Stimulated activated CD4-positive, alpha-beta T cell treated with anti-CD3 and anti-CD28 coated beads, Interleukin-12 subunit alpha, Interleukin-12 subunit beta, amount 100 ng/mL, for 24 hours (primary cell): ENCODE data around the gene UBQLN1.
A peak's percentile ranks its signal among the peaks of the same experiment; 100 is the strongest.

Experiments used
- DNase-seq, 2 experiments: peaks; one replicate each; pipeline ENCODE4 v3.0.0-alpha.2; 2020; ENCODE audit warnings: low read depth in 2 of 2

Gene UBQLN1

GRCh38 chr9:83691492-83691891, 16.3 kb downstream of the UBQLN1 start:
- DNase-seq, result no peak

DNA sequence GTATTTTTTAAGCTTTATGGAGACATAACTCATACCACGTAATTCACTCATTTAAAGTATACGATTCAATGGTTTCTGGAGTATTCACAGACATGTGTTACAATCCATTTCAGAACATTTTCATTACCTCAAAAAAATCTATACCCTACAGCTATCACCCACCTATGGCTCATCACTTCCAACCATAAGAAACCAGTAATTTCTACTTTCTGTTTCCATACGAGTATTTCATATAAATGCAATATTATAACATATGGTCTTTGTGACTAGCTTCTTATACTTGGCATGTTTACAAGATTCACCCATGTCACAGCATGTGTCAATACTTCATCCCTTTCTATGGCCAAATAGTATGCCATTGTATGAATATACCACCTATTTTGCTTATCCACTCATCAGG, 18.8 kb downstream of the UBQLN1 start:
- no peak for DNase-seq

- no peak for DNase-seq
Observed at GRCh38 chr9:83681490-83681889, 26.3 kb downstream of the UBQLN1 start.

- DNase-seq, result no peak
Observed at GRCh38 chr9:83680233-83680632, 27.5 kb downstream of the UBQLN1 start.

DNA sequence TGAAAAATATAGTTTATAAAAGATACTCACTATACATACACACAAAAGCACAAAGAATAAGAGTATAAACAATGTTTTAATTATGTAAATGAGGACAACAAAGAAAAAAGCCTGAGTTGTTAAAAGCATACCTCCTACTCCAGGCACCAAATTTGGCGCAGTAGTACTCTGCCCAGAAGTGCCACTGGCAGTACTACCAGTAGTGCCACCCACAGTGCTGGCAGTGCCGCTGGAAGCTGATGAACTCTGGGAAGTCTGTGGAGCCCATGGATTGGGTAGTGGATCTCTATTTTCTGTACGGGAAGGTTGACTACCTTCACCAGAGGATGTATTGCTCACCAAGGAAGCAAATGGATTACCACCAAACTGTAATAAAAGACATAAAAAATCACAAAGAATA, 30.2 kb downstream of the UBQLN1 start:
- DNase-seq, result no peak

DNA sequence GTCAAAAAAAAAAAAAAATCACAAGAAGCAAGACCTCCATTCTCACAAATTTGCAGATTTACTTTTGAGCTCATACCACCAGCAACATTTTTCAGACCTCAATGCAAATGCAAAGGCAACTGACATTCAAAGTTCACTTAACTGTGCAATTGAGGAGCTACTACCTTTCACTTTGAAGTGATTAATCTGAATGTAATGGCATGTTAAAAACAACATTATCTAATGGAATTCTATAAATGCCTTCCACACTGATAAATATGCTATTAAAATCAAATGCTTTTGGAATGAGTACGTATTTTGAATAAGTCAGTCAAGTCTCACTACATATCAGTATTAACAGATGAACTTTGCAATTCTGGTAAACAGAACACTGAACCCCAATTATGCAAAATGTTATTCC, 32.3 kb downstream of the UBQLN1 start:
- no peak for DNase-seq

DNA sequence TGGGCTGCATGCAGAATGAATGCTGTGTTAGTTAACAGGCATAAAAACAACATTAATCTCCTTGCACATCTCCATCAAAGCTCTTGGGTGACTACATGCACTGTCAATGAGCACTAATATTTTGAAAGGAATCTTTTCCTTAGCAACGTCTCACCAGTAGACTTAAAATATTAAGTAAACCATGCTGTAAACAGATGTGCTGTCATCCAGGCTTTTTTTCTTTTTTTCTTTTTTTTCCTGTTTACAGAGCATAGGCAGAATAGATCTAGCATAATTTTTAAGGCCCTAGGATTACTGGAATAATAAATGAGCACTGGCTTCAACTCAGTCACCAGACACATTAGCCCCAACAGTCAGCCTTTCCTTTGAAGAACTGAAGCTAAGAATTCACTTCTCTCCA, 36.3 kb downstream of the UBQLN1 start:
- no peak for DNase-seq

- DNase-seq, result no peak
Observed at GRCh38 chr9:83670381-83670780, 37.4 kb downstream of the UBQLN1 start.

GRCh38 chr9:83669067-83669466, 38.7 kb downstream of the UBQLN1 start:
- DNase-seq, result no peak

DNA sequence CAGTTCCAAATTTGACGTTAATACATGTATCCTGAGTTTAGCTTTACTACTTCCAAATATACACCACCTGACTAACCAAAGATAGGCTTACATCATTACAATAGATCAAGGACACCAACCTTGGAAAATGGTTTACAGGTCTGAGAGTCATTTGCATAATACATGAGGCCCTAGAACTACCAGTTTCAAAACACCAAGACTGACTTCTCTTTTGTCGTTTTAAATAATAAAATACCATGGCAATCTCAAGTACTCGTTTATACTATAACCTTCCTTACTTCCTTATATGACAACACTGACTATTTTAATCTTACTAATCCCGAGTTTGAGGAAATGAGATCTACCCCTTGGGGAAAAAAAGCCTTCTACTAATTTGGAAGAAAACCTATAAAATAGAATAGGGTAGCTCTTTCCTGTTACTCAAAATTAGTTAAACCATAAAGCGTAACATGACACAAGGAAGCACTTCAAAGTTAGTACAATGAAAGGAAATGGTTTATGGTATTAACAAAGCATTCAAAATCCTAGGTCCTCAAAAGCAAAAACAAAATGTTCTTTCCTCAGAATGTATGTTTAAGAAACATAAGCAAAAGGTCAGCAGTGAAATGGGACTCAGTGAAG, 42.1 kb downstream of the UBQLN1 start:
- no peak for DNase-seq

DNA sequence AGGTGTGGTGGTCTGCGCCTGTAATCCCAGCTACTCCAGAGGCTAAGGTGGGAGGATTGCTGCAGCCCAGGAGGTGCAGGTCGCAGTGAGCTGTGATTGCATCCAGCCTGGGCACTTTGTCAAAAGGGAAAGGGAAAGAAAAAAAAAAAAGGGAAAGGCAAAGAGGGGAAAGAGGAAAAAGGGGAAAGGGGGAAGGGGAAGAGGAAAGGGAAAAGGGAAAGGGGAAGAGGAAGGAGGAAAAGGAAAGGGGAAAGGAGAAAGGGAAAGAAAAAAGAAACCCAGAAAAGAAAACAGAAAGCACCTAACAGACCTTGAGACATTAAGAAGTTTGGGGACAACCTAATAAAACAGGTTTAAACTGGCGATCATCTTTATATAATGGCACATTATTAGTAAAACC, 44.8 kb downstream of the UBQLN1 start:
- no peak for DNase-seq

DNA sequence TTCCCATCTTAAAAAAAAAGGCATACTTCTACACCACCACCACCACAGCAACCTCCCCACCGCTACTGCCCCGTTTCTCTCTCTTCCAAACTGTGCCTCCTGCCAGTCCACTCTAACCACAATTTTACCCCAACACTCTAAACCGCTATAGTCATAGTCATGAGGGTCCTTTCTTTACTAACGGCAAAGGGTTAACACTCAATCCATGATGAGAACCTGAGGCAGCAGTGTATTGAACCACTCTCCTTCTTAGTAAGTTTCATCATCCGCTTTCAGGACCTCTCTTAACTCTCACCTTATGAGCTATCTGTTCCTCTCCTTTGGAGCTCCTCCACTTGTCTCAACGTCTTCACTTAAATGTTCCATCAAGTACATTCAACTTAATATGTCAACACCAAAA, 50.8 kb downstream of the UBQLN1 start:
- DNase-seq, result no peak

- DNase-seq, result no peak
Observed at GRCh38 chr9:83656032-83656680, 51.6 kb downstream of the UBQLN1 start.

- no peak for DNase-seq
Observed at GRCh38 chr9:83655433-83655832, 52.3 kb downstream of the UBQLN1 start.

- no peak for DNase-seq
Observed at GRCh38 chr9:83652433-83652832, 55.3 kb downstream of the UBQLN1 start.

GRCh38 chr9:83651558-83651957, 56.2 kb downstream of the UBQLN1 start:
- DNase-seq, result no peak

GRCh38 chr9:83649515-83649914, 58.2 kb downstream of the UBQLN1 start:
- DNase-seq, result no peak

- peak; percentile 41 to 65 for DNase-seq
Observed at GRCh38 chr9:83649080-83649479, 58.7 kb downstream of the UBQLN1 start.

- no peak for DNase-seq
Observed at GRCh38 chr9:83646500-83647239, 61.1 kb downstream of the UBQLN1 start.

GRCh38 chr9:83642793-83643192, 65.0 kb downstream of the UBQLN1 start:
- no peak for DNase-seq

DNA sequence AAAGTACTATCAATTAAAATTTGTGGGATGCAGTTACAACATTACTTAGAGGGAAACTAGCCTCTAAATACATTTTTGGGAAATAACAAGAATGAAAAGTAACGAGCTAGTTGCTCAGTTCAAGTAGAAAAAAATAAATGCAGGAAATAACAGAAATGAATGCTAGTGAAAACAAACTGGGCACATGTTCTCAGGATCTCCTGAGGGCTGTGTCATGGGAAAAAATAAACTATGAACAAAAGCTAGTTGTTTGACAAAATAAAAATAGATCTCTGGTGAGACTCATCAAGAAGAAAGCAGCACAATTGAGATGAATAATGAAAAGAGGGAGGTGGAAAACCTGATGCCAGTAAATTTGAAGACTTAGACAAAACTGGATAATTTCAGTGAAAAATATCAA, 68.5 kb downstream of the UBQLN1 start:
- DNase-seq, result no peak

GRCh38 chr9:83637389-83637788, 70.4 kb downstream of the UBQLN1 start:
- no peak for DNase-seq

GRCh38 chr9:83636813-83637212, 70.9 kb downstream of the UBQLN1 start:
- DNase-seq, result no peak
